ENCODE data around the gene NDUFB6.
"Not testable (repeated sequence)": the region's sequence is repeated elsewhere in the genome, so short reads cannot be mapped to it uniquely, and the experiment has no call there.

NDUFB6 gene

DNA sequence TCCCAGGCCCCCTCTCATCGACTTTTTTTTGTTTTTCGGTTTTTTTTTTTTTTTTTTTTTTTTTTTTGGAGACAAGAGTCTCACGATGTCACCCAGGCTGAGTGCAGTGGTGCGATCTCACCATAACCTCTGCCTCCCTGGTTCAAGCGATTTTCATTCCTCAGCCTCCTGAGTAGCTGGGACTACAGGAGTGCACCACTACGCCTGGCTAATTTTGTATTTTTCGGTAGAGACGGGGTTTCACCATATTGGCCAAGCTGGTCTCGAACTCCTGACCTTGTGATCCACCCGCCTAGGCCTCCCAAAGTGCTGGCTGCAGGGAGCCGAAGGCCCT lies 48.4 kb downstream of the NDUFB6 start:
- not testable (repeated sequence) for DNase-seq (ENCODE audit: low read depth in 2 of 2)

DNA sequence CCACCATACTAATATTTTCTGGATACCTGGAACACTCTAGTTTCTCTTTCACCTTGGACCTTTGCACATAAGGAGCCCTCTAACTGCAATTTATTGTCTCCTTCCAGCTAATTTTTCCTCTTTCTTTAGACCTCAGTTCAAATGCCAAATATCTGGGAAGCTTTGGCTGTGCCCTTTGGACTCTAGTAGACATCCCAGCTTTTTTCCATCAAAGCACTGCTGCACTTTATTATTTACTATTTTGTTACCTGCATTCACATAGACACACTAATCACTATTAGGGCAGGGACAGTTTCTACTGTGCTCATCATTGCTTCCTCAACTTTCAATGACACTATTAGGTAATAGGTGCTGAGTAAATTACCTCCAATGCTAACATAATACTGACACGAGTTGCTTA lies 49.0 kb downstream of the NDUFB6 start:
- no peak for DNase-seq (ENCODE audit: low read depth in 2 of 2)

DNA sequence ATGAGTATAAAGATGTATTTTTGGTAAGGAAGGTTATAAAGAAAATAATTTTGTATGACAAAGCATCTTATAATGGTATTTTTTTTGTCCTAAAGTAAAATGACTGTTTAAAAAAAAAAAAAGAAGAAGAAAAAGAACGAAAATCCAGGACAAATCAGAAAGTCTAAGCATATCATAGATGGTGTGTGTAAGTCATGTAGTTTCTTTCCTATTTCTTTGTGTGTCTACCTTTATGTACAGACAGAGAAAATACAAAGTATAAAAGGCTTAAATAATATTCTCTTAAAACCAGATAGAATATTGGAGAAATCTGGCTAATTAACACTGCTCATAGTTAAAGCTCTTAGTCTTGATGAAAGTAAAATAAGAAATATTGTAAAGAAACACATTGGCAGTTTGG lies 54.7 kb downstream of the NDUFB6 start:
- no peak for DNase-seq (ENCODE audit: low read depth in 2 of 2)

DNA sequence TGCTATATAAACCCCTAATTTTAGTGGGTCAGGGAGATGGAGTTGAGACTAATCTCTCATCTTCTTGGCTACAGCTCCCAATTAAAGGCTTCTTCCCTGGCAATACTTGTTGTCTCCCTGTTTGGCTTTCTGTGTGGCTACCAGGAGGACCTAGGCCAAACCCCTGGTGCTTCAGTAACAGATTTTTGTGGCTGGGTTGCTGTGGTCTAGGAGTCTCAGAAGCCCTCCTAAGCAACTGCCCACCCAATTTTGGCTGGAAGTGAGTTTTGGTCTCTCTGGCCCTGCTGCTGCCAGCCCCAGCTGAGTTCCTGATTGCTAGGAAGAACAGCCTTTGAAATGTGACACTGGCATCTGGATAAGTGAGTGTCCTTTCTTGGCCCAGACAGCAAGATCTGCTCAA lies 56.7 kb downstream of the NDUFB6 start:
- DNase-seq (ENCODE audit: low read depth in 2 of 2), result no peak

DNA sequence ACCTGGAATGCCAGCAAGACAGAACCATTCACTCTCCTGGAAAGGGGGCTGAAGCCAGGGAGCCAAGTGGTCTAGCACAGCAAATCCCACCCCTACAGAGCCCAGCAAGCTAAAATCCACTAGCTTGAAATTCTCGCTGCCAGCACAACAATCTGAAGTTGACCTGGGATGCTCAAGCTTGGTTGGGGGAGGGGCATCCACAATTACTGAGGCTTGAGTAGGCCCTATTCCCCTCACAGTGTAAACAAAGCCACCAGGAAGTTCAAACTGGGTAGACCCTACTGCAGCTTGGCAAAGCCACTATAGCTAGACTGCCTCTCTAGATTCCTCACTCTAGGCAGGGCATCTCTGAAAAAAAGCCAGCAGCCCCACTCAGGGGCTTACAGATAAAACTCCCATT lies 64.2 kb downstream of the NDUFB6 start:
- DNase-seq (ENCODE audit: low read depth in 2 of 2), result no peak

DNA sequence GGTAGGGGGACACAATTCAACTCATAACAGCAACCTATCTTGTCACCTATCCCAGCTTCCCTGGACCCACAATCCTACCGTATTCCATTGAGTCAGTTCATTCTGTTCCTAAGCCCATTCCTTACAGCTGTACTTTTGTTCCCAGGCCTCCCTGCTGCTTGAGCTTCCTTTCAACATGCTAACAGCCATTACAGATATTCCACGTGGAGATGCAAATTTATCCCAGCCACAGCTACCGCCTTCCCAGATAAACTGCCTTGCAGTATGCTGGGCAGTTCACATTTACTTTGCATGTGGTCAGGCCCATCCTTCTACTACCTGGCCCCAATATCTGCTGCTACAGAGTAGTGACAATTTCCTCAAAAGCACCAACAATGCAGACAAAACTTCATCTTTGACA lies 70.0 kb downstream of the NDUFB6 start:
- no peak for DNase-seq (ENCODE audit: low read depth in 2 of 2)

Measured in stimulated activated CD8-positive, alpha-beta memory T cell treated with anti-CD3 and anti-CD28 coated beads, Interleukin-15, amount 100 ng/mL, for 48 hours (primary cell).